HG03520 (cell line): ENCODE data around the gene SAMD11.

Source experiments
- ATAC-seq: cut with Tn5 transposase; IDR thresholded peaks from one replicate; pipeline ENCODE4 v1.9.1; 2021; ENCODE audit warnings: mild to moderate bottlenecking, moderate library complexity; ENCODE audit not compliant: unreplicated experiment

SAMD11 gene

DNA sequence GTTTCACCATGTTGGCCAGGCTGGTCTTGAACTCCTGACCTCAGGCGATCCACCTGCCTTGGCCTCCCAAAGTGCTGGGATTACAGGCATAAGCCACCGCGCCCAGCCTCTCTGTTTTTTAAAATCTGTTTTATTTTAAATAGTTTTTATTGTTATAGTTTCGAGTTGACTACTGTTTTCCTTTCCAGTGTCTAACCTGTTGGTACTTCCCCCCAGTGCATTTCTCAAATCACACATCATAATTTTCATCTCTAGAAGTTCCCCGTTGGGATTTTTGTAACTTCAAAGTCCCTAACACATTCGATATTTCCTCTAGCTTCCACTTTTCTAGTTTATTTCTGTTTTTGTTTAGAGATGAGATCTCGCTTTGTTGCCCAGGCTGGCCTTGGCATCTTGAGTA, 68.6 kb downstream of the SAMD11 start:
- no peak for ATAC-seq

DNA sequence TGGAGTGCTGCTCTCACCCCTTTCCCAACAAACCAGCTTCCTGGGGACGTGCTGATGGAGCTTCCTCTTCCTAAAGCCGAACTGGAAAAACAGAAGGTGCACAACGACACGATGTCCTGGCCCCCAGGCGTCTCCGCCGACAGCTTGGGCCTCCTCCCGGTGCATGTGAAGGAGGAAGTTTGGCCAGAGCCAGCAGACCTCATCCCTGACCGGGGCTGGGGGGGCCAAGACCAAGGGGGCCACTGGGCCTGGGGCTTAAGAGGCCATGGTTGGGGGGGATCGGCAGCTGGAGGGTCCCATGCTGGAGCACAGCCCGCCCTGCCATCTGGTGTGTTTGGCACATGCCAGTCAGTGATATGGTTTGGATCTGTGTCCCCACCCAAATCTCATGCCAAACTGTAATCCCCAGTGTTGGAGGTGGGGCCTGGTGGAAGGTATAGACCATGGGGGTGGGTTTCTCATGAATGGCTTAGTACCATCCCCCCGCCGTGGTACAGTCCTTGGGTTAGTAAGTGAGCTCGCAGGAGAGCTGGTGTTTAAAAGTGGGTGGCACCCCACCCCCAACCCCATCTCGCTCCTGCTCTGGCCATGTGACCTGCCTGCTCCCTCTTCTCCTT, 69.8 kb downstream of the SAMD11 start:
- ATAC-seq, result no peak
